NOMO-1 treated with DMSO at 0.1 percent for 48 hours (cell line): ENCODE data around the gene GTF2IRD1.

Source experiments
- DNase-seq: peaks from one replicate; lab custom pipeline; 2025; ENCODE audit not compliant: unreplicated experiment; lab: John Stamatoyannopoulos, UW

GTF2IRD1 gene

GRCh38 chr7:74464931-74465886, 11.5 kb downstream of the GTF2IRD1 start:
- DNase-seq, result no peak

- no peak for DNase-seq
Measured at GRCh38 chr7:74466196-74466813, 12.6 kb downstream of the GTF2IRD1 start.

- DNase-seq, result no peak
Measured at GRCh38 chr7:74467876-74468275, 14.2 kb downstream of the GTF2IRD1 start.

- no peak for DNase-seq
Measured at GRCh38 chr7:74470504-74470903, 16.8 kb downstream of the GTF2IRD1 start.

GRCh38 chr7:74473116-74473515, 19.4 kb downstream of the GTF2IRD1 start:
- DNase-seq, result no peak

- DNase-seq, result no peak
Measured at GRCh38 chr7:74474271-74474865, 20.7 kb downstream of the GTF2IRD1 start.

- DNase-seq, result no peak
Measured at GRCh38 chr7:74475243-74475986, 21.7 kb downstream of the GTF2IRD1 start.

GRCh38 chr7:74475987-74476350, 22.3 kb downstream of the GTF2IRD1 start:
- DNase-seq, result no peak

- no peak for DNase-seq
Measured at GRCh38 chr7:74476626-74477025, 22.9 kb downstream of the GTF2IRD1 start.

GRCh38 chr7:74478671-74479065, 25.0 kb downstream of the GTF2IRD1 start:
- DNase-seq, result no peak

- DNase-seq, result no peak
Measured at GRCh38 chr7:74479066-74479781, 25.5 kb downstream of the GTF2IRD1 start.

GRCh38 chr7:74479961-74480829, 26.5 kb downstream of the GTF2IRD1 start:
- no peak for DNase-seq

GRCh38 chr7:74480861-74481417, 27.2 kb downstream of the GTF2IRD1 start:
- no peak for DNase-seq

GRCh38 chr7:74481458-74482196, 27.9 kb downstream of the GTF2IRD1 start:
- no peak for DNase-seq

GRCh38 chr7:74482197-74482467, 28.4 kb downstream of the GTF2IRD1 start:
- no peak for DNase-seq

GRCh38 chr7:74482629-74483401, 29.1 kb downstream of the GTF2IRD1 start:
- peak; percentile 74 for DNase-seq

- peak; percentile 14 for DNase-seq
Measured at GRCh38 chr7:74483402-74484336, 30.0 kb downstream of the GTF2IRD1 start.
